Sigmoid colon (tissue), 4 donors: ENCODE data around the gene PLCB1.
A peak's percentile ranks its signal among the peaks of the same experiment; 100 is the strongest.

ENCODE experiments used
- CTCF ChIP-seq, 4 experiments: fragments of 450-650 bp in 3 of 4; fragments of 200-600 bp in 1 of 4; IDR thresholded peaks; one replicate each; pipeline ENCODE4 v1.5.1; 2016 to 2019; ENCODE audit warnings: antibody characterized with exemption in 4 of 4, mild to moderate bottlenecking in 3 of 4, moderate library complexity in 2 of 4
- POLR2A ChIP-seq, 2 donors: fragments of 450-650 bp; IDR thresholded peaks; one replicate each; pipeline ENCODE4 v1.6.1; 2016; ENCODE audit warnings: antibody characterized with exemption in 2 of 2, mild to moderate bottlenecking in 2 of 2, moderate library complexity in 2 of 2
- POLR2AphosphoS5 ChIP-seq, 4 donors: sonication (generic); formaldehyde crosslinking; IDR thresholded peaks; one replicate each; pipeline ENCODE4 v1.6.1; 2017; ENCODE audit warnings: antibody characterized with exemption in 4 of 4

- TF ChIP-seq CTCF (IDR thresholded peaks at IDR 0.05) (peak in 2 of 4 experiments; percentile 7 to 14), POLR2AphosphoS5 (IDR thresholded peaks at IDR 0.05) (no peak), POLR2A (IDR thresholded peaks at IDR 0.05) (no peak)
Measured at GRCh38 chr20:8454137-8454712, 322.2 kb downstream of the PLCB1 start.
